DMS153 treated with DMSO at 0.1 percent for 48 hours (cell line): ENCODE data around the gene SMAD6.
"Not testable (repeated sequence)": the region's sequence is repeated elsewhere in the genome, so short reads cannot be mapped to it uniquely, and the experiment has no call there.

Source experiments
- DNase-seq: peaks from one replicate; lab custom pipeline; 2025; ENCODE audit not compliant: unreplicated experiment; lab: John Stamatoyannopoulos, UW

SMAD6 gene

DNA sequence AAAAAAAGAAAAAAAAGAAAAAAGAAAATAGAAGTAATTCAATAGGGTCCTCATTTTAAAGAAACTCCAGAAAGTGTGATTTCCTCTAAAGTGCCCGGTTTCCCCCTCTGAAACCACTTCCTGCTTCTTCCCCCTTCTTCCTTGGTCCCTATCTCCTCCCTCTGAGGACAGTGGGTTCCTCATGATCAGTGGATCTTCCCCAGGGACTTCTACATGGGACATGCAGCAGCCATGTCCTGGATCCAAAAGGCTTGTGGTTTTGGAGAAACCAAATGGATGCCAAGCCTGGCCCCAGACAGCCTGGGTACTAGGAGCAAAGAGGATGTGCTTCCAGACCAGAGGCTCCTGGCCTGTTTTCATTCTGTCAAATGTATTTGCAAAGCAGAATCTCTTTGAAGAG, 26.6 kb upstream of the SMAD6 start:
- no peak for DNase-seq

DNA sequence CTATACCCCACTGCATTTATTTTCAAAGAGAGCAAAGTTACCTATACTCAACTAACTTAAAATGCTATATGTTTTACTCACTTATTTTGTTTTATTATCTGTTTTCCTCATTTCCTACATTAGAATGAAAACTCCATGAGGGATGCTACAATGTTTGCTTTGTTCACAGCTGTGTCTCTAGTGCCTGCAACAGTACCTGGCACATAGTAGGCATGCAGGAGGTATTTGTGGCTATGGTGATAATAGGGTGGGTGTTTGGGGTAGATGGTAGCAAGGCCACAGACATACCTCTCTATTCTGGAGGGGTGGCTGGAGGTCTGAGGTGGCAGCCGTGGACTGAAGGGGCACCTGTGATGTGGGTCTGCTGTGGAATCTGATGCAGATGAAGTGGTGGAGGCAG, 24.7 kb upstream of the SMAD6 start:
- no peak for DNase-seq

DNA sequence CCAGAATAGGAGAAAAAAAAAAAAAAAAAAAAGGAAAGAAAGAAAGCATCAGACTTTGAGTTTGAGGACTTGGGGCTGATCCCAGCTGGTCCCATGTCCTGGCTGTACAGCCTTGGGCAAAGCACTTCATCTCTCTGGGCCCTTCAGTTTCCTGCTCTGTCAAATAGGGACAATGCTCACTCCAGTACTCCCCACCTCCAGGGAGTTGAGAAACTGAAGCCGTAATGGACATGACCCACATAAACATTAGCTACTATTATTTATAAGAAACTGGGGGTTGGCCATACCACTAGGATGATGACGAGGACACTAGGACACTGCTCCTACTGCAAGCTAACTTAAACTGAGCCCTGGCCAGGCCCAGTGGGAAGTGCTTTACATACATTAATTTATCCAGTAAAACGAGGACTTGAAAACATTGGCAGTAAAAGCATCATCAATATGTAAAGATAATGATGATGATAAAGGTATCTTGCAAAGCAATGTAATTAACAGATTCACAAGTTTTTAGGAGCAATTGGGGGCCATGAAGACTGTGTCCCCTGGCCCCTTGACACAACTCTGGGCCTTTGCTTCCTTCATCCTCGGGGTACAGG, 22.9 kb upstream of the SMAD6 start:
- no peak for DNase-seq

GRCh38 chr15:66679657-66680108, 22.4 kb upstream of the SMAD6 start:
- DNase-seq, result no peak

DNA sequence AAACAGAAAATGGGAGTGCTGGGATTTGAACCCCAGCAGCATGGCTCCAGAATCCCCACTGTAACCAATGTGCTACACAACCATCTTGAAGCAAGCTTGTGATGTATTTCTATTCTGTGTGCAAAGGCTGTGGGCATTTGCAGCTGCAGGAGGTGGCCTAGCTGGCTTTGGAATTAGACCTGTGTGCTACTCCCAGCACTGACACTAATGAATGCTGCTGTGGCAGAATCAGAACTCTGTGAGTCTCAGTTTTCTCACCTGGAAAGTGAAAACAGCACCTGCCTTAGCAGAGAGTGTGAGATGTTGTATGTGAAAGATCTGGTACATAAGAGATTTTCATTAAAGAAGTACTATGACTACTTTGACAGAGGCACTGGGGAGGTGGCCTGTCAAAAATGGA, 21.5 kb upstream of the SMAD6 start:
- DNase-seq, result no peak

DNA sequence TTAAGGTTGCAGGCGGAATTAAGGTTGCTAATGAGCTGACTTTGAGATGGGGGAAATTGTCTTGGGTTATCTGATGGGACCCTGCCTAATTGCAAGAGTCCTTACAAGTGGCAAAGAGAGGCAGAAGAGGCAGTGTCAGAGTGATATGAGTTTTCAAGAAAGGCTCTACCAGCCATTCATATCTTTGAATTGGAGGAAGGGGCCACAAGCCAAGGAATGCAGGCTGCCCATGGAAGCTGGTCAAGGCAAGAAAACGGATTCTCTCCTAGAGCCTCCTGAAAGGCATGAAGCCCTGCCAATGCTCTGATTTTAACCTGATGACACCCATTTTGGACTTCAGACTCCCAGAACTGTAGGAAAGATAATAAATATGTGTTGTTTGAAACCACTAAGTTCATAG, 20.6 kb upstream of the SMAD6 start:
- no peak for DNase-seq

DNA sequence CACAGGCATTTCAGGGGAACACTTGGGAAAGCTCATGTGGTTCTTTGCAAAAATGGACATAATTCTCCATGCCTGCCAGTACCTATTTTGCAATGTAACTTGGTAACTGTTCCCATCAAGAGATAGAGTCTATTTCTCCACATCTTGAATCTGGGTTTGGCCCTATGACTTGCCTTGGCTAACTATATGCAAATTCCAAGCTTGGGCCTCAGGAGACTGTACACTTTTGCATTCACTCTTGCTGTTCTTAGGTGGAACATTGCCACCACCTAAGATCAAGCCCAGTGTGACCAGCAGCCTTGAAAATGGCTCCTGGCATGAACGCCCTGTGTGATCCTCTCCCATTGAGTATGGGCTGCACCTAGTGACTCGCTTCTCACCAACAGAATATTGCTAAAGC, 19.8 kb upstream of the SMAD6 start:
- DNase-seq, result no peak

DNA sequence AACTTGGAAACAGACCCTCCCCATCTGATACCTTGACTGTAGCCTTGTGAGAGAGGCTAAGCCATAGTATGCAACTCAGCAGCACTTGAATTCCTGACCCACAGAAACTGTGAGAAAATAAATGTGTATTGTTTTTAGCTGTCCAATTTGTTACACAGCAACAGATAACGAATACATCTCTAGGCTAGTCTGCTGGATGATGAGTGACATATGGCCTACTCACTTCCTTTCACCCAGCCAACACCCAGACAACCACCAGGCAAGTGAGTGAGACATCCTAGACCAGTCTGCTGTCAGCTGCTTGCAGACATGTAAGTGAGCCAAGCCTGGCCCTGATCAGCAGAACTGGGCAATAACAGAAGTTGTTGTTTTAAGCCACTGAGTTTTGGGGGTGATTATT, 19.2 kb upstream of the SMAD6 start:
- no peak for DNase-seq

- no peak for DNase-seq
Measured at GRCh38 chr15:66684136-66684681, 17.8 kb upstream of the SMAD6 start.

GRCh38 chr15:66685638-66686150, 16.3 kb upstream of the SMAD6 start:
- DNase-seq, result no peak

DNA sequence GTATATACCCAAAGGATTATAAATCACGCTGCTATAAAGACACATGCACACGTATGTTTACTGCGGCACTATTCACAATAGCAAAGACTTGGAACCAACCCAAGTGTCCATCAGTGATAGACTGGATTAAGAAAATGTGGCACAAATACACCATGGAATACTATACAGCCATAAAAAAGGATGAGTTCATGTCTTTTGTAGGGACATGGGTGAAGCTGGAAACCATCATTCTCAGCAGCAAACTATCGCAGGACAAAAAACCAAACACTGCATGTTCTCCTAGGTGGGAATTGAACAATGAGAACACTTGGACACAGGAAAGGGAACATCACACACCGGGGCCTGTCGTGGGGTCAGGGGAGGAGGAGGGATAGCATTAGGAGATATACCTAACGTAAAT, 11.1 kb upstream of the SMAD6 start:
- DNase-seq, result not testable (repeated sequence)

DNA sequence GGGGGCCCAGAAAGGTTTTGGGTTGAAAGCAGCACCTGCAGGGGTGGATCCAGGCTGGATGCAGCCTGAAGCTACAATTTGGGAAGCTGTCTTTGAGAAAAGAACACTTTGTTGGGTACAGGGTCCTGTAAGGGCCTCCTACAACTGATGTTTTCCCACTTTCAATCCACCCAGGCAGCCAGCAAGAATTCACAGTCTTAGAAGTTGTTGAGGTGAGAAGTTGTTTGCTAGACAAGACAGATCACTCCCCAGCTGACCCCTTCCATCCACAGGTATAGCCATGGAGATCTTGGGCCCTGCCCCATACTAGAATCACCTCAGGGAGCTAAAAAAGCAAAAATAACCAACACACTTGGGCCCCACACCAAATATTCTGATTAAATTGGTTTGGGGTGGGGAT, 10.3 kb upstream of the SMAD6 start:
- no peak for DNase-seq

GRCh38 chr15:66692391-66692790, 9.6 kb upstream of the SMAD6 start:
- no peak for DNase-seq

DNA sequence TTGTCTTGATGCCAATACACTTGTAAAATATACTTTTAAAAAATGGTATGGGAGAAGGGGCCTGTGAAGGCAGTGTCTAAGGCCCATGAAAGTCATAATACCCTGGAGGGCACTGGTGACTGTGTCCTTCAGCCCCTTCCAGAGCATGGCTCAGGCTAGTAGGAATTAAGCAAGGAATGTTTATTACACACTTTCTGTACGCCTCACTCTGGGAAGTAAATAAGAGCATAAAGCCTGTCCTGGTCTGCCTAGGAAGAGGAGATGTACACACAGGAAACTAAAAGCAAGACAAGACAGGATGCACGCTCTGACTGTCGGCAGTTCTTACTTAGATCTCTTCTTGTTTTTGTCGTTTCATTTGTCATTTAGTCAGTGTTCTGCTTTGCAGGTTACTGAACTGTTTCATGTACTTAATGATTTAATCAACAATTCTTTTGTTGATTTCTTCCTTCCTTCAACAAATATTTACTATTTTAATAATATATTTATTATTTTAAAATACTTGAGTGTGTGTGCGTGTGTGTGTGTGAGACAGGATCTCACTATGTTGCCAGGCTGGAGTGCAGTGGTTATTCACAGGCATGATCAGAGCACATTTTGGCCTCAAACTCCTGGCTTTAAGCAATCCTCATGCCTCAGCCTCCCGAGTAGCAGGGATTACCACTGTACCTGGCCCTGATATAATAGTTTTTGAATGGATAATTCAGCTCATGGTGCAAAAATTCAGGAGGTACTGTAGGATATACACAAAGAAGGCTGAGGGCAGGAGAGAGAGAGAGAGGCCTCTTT, 9.0 kb upstream of the SMAD6 start:
- no peak for DNase-seq

- DNase-seq, result no peak
Measured at GRCh38 chr15:66696770-66697169, 5.3 kb upstream of the SMAD6 start.

DNA sequence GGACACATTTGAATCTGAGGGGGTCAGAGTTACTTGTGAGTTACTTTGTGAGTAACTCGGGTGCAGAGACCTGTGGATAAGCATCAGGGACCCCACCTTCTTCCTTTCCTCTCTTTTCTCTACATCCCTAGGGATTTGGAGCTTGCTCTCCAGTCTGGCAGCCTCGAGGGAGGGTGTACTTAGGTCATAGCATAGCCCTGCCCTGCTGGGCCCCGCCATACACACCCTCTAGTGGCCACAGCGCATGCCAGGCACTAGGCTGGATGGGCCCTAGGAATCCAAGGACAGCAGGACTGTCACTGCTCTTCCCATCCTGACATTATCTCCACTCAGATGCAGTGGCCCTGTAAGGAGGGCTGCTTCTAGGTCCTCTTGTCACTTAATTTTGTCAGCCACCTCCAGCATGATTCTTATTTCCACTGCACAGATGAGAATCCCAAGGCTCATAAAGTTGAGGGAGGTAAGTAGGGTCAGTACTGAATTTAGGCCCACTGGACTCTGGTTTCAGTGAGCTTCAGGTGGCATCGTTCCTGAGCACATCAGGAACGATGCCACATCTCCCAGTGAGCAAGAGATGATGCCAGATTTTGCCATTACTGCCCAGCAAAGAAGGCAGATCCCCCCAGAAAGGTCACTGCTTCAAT, 3.6 kb upstream of the SMAD6 start:
- DNase-seq, result no peak

GRCh38 chr15:66698971-66699370, 3.1 kb upstream of the SMAD6 start:
- DNase-seq, result no peak

GRCh38 chr15:66700412-66700801, 1.6 kb upstream of the SMAD6 start:
- no peak for DNase-seq

GRCh38 chr15:66700802-66701421, 1.1 kb upstream of the SMAD6 start:
- peak; percentile 19 for DNase-seq

DNA sequence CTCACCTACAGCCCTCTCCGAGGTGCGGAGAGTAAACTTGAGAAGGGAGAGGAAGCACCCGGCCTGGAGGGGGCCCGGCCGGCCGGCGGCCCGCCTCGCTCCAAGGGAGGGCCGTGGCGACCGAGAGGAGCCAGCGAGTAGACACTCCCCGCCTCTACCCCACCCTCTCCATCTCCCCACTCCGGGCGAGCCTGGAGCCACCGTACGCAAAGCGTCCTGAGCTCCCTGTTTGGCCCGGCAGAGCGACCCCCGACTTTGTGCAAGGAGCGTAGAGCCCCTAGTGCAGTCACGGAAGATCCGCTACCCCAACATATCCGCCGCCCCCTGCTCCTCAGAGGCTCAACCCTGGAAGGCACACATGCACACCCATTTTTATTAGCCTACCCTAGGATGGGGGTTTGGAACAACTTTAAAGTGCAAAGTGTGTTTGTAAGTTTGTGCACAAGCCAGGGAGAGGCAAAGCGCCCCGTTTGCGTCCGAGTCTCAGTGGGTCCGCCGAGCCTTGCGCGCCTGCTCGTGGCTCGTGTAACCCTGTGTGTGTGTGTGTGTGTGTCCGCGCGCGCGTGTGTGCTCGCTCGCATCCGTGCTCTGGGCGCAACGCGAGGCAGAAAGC, 508 bp upstream of the SMAD6 start:
- DNase-seq, result no peak
